GM23338 (cell line): ENCODE results near the gene FEM1A. TPM values are rescaled to one million over a fixed set of nuclear protein-coding genes. Genes with fewer than 3 reads are reported as not detected.

Source experiments
- ATAC-seq: fragments of 200-7000 bp; cut with Tn5 transposase; 3 replicates; pipeline ENCODE4 v1.9.1; 2020
- DNase-seq: peaks from one replicate; pipeline ENCODE4 v3.0.0-alpha.2; 2015; ENCODE audit warnings: low spot score
- H2AFZ ChIP-seq: fragments of 200-600 bp; sonication (generic); 2 replicates; pipeline ENCODE4 v1.8.0; 2016; ENCODE audit warnings: antibody characterized with exemption, mild to moderate bottlenecking, moderate library complexity
- H3F3A ChIP-seq: fragments of 200-600 bp; sonication (generic); replicated peaks from 2 replicates; pipeline ENCODE4 v1.8.0; 2017; ENCODE audit warnings: antibody characterized with exemption, mixed run types, low read depth
- H3K27ac ChIP-seq: fragments of 200-600 bp; sonication (generic); 2 replicates; pipeline ENCODE4 v1.6.1; 2016; ENCODE audit warnings: low read depth
- H3K27me3 ChIP-seq: fragments of 200-600 bp; sonication (generic); 2 replicates; pipeline ENCODE4 v1.8.0; 2016; ENCODE audit warnings: mild to moderate bottlenecking, mixed run types, moderate library complexity; ENCODE audit not compliant: insufficient read depth
- H3K36me3 ChIP-seq: fragments of 200-600 bp; sonication (generic); 2 replicates; pipeline ENCODE4 v1.8.0; 2016; ENCODE audit warnings: mild to moderate bottlenecking; ENCODE audit not compliant: insufficient read depth
- H3K4me1 ChIP-seq: fragments of 200-600 bp; sonication (generic); 2 replicates; pipeline ENCODE4 v1.8.0; 2016; ENCODE audit warnings: mild to moderate bottlenecking, moderate library complexity; ENCODE audit not compliant: insufficient read depth
- H3K4me2 ChIP-seq: fragments of 200-600 bp; sonication (generic); 2 replicates; pipeline ENCODE4 v1.7.1; 2017; ENCODE audit warnings: mixed run types
- H3K4me3 ChIP-seq: fragments of 200-600 bp; sonication (generic); 2 replicates; pipeline ENCODE4 v1.6.1; 2016; ENCODE audit warnings: mixed run types
- H3K79me2 ChIP-seq: fragments of 200-600 bp; sonication (generic); replicated peaks from 2 replicates; pipeline ENCODE4 v1.8.0; 2017; ENCODE audit warnings: mild to moderate bottlenecking; ENCODE audit not compliant: insufficient read depth
- H3K9me2 ChIP-seq: fragments of 200-600 bp; sonication (generic); 2 replicates; pipeline ENCODE4 v1.8.0; 2017; ENCODE audit not compliant: insufficient read depth
- H4K20me1 ChIP-seq: fragments of 200-600 bp; sonication (generic); replicated peaks from 2 replicates; pipeline ENCODE4 v1.8.0; 2017; ENCODE audit warnings: mild to moderate bottlenecking; ENCODE audit not compliant: insufficient read depth
- H3K27ac Mint-ChIP-seq: 2 replicates; pipeline ENCODE4 v1.8.0; 2020; ENCODE audit warnings: inconsistent platforms, mild to moderate bottlenecking, moderate library complexity, mixed read lengths
- H3K27me3 Mint-ChIP-seq: 3 replicates; pipeline ENCODE4 v1.8.0; 2022; ENCODE audit warnings: low read depth, mild to moderate bottlenecking, moderate library complexity, mixed read lengths, inconsistent platforms; ENCODE audit not compliant: insufficient read depth, poor library complexity
- H3K36me3 Mint-ChIP-seq: 3 replicates; pipeline ENCODE4 v1.8.0; 2021; ENCODE audit warnings: low read depth, mild to moderate bottlenecking, inconsistent platforms, moderate library complexity, mixed read lengths
- H3K4me1 Mint-ChIP-seq: 3 replicates; pipeline ENCODE4 v1.8.0; 2020; ENCODE audit warnings: mild to moderate bottlenecking, inconsistent platforms, mixed read lengths
- H3K4me3 Mint-ChIP-seq: 3 replicates; pipeline ENCODE4 v1.8.0; 2021; ENCODE audit warnings: moderate library complexity, mild to moderate bottlenecking, inconsistent platforms, mixed read lengths
- H3K9me3 Mint-ChIP-seq: 3 replicates; pipeline ENCODE4 v1.8.0; 2020; ENCODE audit warnings: moderate library complexity, mild to moderate bottlenecking, inconsistent platforms, mixed read lengths
- CTCF ChIP-seq, 2 experiments: fragments of 200-600 bp in 1 of 2; sonication (generic) in 1 of 2; conservative IDR thresholded peaks; 2 replicates each; pipeline versions ENCODE4 v1.5.1 to v1.6.1; 2016 to 2017; ENCODE audit warnings: antibody characterized with exemption in 2 of 2, low read depth in 2 of 2, mild to moderate bottlenecking in 2 of 2, moderate library complexity in 1 of 2
- EZH2 ChIP-seq: fragments of 200-600 bp; sonication (generic); IDR thresholded peaks from one replicate; pipeline ENCODE4 v1.8.0; 2017; ENCODE audit warnings: antibody characterized with exemption, mild to moderate bottlenecking, low read depth; ENCODE audit not compliant: unreplicated experiment
- EZH2phosphoT487 ChIP-seq: fragments of 200-600 bp; sonication (generic); IDR thresholded peaks from one replicate; pipeline ENCODE4 v1.8.1; 2018; ENCODE audit warnings: antibody characterized with exemption; ENCODE audit not compliant: unreplicated experiment
- NANOG ChIP-seq: IDR thresholded peaks from 2 replicates; pipeline ENCODE4 v1.6.1; 2016; ENCODE audit warnings: antibody characterized with exemption, borderline replicate concordance
- POLR2AphosphoS5 ChIP-seq: IDR thresholded peaks from 2 replicates; pipeline ENCODE4 v1.6.1; 2016; ENCODE audit warnings: antibody characterized with exemption, low read depth
- STAT1 ChIP-seq: IDR thresholded peaks from one replicate; pipeline ENCODE4 v1.6.1; 2016; ENCODE audit warnings: antibody characterized with exemption; ENCODE audit not compliant: unreplicated experiment
- ZNF331 ChIP-seq: fragments of 250-450 bp; sonication (Bioruptor Pico); IDR thresholded peaks from 2 replicates; pipeline ENCODE4 v1.5.0; 2020; ENCODE audit warnings: low read depth, mild to moderate bottlenecking, moderate library complexity
- polyA plus RNA-seq: library from polyadenylated mRNA; unstranded; fragments of >200 nt; fragmentation: Nextera tagmentation; extraction: Ambion mirVana; gene quantifications from 2 replicates; pipeline ENCODE4 v1.2.1, GENCODE V29; 2016
- total RNA-seq: library from RNA; depleted of rRNA; stranded (reverse); fragments of >200 nt; shearing (Covaris generic); gene quantifications from 2 replicates; pipeline ENCODE4 v1.2.3, GENCODE V29; 2014
- TF ChIP-seq, protein P1 (sequence below): fragments of 250-450 bp; sonication (Bioruptor Pico); IDR thresholded peaks from 2 replicates; pipeline ENCODE4 v1.5.0; 2020; ENCODE audit warnings: mild to moderate bottlenecking, moderate library complexity

Gene FEM1A
- total and polyA plus RNA-seq, 2 experiments from 2014 or later = 0.87 to 16.5 TPM

- Histone ChIP-seq H3K4me3 (no peak overlapping the region), H3K4me2 (no peak overlapping the region), H4K20me1 (no peaks in the 10 kb centered on the region), H3K36me3 (no peaks in the 10 kb centered on the region), H3F3A (no peaks in the 10 kb centered on the region; the same call in 1 of the 2 replicates), H3K9me2 (peaks cover 5% of the 10 kb centered on the region; the same call in 1 of the 2 replicates), H3K27ac (no peak overlapping the region), H3K4me1 (no peaks in the 10 kb centered on the region), H3K27me3 (peaks cover 5% of the 10 kb centered on the region; the same call in 1 of the 2 replicates), H3K79me2 (no peaks in the 10 kb centered on the region), H2AFZ (no peak overlapping the region)
- no peak for TF ChIP-seq ZNF331 (CRISPR knock-in tag)
- TF ChIP-seq CTCF (conservative IDR thresholded peaks at IDR 0.05; ENCODE audit: low read depth in 2 of 2) = peak in 1 of 2 experiments; percentile 32; a peak in 2 of 4 replicates
- Mint-ChIP-seq H3K4me3 (no peak overlapping the region), H3K36me3 (peaks cover 6% of the 10 kb centered on the region; the same call in 2 of the 3 replicates), H3K9me3 (peaks cover 17% of the 10 kb centered on the region), H3K27me3 (peaks cover 23% of the 10 kb centered on the region), H3K27ac (no peak overlapping the region), H3K4me1 (no peaks in the 10 kb centered on the region; the same call in 2 of the 3 replicates)
- DNase-seq = peak; percentile 16
- no peak for ATAC-seq
Observed at GRCh38 chr19:4817467-4818277, 26.1 kb downstream of the FEM1A start.

GRCh38 chr19:4821265-4821664, 29.7 kb downstream of the FEM1A start:
- H3K27ac Mint-ChIP-seq = no peak overlapping the region
- ATAC-seq (no peak), DNase-seq (no peak)
- no peak overlapping the region for H3K27ac ChIP-seq
- H3K4me3 ChIP-seq = no peak overlapping the region
- no peaks in the 10 kb centered on the region for H3K4me1 Mint-ChIP-seq
- H3K9me3 Mint-ChIP-seq = peaks cover 9% of the 10 kb centered on the region; the same call in 1 of the 3 replicates
- H3K4me1 ChIP-seq = no peaks in the 10 kb centered on the region
- H3K27me3 Mint-ChIP-seq = peaks cover 14% of the 10 kb centered on the region
- H3K4me3 Mint-ChIP-seq = no peak overlapping the region
- no peaks in the 10 kb centered on the region for H3F3A ChIP-seq
- no peaks in the 10 kb centered on the region for H3K9me2 ChIP-seq
- peaks cover 5% of the 10 kb centered on the region; the same call in 1 of the 2 replicates for H3K27me3 ChIP-seq
- H3K36me3 Mint-ChIP-seq = 0 out of 3 replicates have a peak, but pooled peaks cover 3% of the 10 kb centered on the region
- no peak overlapping the region for H2AFZ ChIP-seq
- no peak overlapping the region for H3K4me2 ChIP-seq
- TF ChIP-seq ZNF331 (CRISPR knock-in tag) (no peak), CTCF (conservative IDR thresholded peaks at IDR 0.05; ENCODE audit: low read depth in 2 of 2) (no peak), STAT1 (no peak), EZH2 (no peak), EZH2phosphoT487 (no peak), NANOG (no peak), POLR2AphosphoS5 (no peak)
- TF ChIP-seq, protein P1, sequence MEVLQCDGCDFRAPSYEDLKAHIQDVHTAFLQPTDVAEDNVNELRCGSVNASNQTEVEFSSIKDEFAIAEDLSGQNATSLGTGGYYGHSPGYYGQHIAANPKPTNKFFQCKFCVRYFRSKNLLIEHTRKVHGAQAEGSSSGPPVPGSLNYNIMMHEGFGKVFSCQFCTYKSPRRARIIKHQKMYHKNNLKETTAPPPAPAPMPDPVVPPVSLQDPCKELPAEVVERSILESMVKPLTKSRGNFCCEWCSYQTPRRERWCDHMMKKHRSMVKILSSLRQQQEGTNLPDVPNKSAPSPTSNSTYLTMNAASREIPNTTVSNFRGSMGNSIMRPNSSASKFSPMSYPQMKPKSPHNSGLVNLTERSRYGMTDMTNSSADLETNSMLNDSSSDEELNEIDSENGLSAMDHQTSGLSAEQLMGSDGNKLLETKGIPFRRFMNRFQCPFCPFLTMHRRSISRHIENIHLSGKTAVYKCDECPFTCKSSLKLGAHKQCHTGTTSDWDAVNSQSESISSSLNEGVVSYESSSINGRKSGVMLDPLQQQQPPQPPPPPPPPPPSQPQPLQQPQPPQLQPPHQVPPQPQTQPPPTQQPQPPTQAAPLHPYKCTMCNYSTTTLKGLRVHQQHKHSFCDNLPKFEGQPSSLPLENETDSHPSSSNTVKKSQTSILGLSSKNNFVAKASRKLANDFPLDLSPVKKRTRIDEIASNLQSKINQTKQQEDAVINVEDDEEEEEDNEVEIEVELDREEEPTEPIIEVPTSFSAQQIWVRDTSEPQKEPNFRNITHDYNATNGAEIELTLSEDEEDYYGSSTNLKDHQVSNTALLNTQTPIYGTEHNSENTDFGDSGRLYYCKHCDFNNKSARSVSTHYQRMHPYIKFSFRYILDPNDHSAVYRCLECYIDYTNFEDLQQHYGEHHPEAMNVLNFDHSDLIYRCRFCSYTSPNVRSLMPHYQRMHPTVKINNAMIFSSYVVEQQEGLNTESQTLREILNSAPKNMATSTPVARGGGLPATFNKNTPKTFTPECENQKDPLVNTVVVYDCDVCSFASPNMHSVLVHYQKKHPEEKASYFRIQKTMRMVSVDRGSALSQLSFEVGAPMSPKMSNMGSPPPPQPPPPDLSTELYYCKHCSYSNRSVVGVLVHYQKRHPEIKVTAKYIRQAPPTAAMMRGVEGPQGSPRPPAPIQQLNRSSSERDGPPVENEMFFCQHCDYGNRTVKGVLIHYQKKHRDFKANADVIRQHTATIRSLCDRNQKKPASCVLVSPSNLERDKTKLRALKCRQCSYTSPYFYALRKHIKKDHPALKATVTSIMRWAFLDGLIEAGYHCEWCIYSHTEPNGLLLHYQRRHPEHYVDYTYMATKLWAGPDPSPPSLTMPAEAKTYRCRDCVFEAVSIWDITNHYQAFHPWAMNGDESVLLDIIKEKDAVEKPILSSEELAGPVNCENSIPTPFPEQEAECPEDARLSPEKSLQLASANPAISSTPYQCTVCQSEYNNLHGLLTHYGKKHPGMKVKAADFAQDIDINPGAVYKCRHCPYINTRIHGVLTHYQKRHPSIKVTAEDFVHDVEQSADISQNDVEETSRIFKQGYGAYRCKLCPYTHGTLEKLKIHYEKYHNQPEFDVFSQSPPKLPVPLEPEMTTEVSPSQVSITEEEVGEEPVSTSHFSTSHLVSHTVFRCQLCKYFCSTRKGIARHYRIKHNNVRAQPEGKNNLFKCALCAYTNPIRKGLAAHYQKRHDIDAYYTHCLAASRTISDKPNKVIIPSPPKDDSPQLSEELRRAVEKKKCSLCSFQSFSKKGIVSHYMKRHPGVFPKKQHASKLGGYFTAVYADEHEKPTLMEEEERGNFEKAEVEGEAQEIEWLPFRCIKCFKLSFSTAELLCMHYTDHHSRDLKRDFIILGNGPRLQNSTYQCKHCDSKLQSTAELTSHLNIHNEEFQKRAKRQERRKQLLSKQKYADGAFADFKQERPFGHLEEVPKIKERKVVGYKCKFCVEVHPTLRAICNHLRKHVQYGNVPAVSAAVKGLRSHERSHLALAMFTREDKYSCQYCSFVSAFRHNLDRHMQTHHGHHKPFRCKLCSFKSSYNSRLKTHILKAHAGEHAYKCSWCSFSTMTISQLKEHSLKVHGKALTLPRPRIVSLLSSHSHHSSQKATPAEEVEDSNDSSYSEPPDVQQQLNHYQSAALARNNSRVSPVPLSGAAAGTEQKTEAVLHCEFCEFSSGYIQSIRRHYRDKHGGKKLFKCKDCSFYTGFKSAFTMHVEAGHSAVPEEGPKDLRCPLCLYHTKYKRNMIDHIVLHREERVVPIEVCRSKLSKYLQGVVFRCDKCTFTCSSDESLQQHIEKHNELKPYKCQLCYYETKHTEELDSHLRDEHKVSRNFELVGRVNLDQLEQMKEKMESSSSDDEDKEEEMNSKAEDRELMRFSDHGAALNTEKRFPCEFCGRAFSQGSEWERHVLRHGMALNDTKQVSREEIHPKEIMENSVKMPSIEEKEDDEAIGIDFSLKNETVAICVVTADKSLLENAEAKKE (CRISPR knock-in tag) = no peak
- H4K20me1 ChIP-seq = no peaks in the 10 kb centered on the region
- H3K36me3 ChIP-seq = no peaks in the 10 kb centered on the region
- H3K79me2 ChIP-seq = no peaks in the 10 kb centered on the region
